Gastrocnemius medialis (tissue), 4 donors: ENCODE measurements around the gene LSS. TPM values are rescaled to one million over a fixed set of nuclear protein-coding genes. Genes with fewer than 3 reads are reported as not detected.

Experiments used
- ATAC-seq, 2 donors: fragments of 150-250 bp; one replicate each; pipeline ENCODE4 v1.9.1; 2016
- DNase-seq, 2 donors: peaks; one replicate each; pipeline ENCODE4 v3.0.0-alpha.2; 2019
- H3K27ac ChIP-seq, 4 donors: fragments of 200-600 bp; sonication (generic); 1 replicate in 1 of 4; 2 replicates in 3 of 4; pipeline ENCODE4 v1.5.1; 2016 to 2018; ENCODE audit warnings: mild to moderate bottlenecking in 2 of 4, moderate library complexity in 1 of 4
- H3K27me3 ChIP-seq, 3 donors: fragments of 200-600 bp; sonication (generic) in 2 of 3; 1 replicate in 1 of 3; 2 replicates in 2 of 3; pipeline versions ENCODE4 v1.5.1 to v1.6.0; 2016 to 2019; ENCODE audit warnings: mild to moderate bottlenecking in 1 of 3, moderate library complexity in 1 of 3
- H3K36me3 ChIP-seq, 2 donors: fragments of 200-600 bp; sonication (generic) in 1 of 2; one replicate each; pipeline ENCODE4 v1.5.1; 2017 to 2018
- H3K4me1 ChIP-seq, 2 donors: fragments of 200-600 bp; sonication (generic) in 1 of 2; one replicate each; pipeline ENCODE4 v1.5.1; 2016 to 2017; ENCODE audit warnings: mild to moderate bottlenecking in 2 of 2
- H3K4me3 ChIP-seq, 4 donors: fragments of 200-600 bp; sonication (generic) in 3 of 4; 1 replicate in 1 of 4; 2 replicates in 3 of 4; pipeline ENCODE4 v1.5.1; 2016 to 2019; ENCODE audit warnings: mild to moderate bottlenecking in 2 of 4
- H3K9me3 ChIP-seq, 3 donors: fragments of 200-600 bp; sonication (generic) in 2 of 3; 1 replicate in 1 of 3; 2 replicates in 2 of 3; pipeline ENCODE4 v1.5.1; 2016 to 2019
- POLR2A ChIP-seq, 2 donors: fragments of 450-650 bp; IDR thresholded peaks; one replicate each; pipeline ENCODE4 v1.6.1; 2017; ENCODE audit warnings: antibody characterized with exemption in 2 of 2, mild to moderate bottlenecking in 2 of 2, moderate library complexity in 2 of 2
- in situ Hi-C, 4 donors: fragments of 200-750 bp; cut with MboI; loops; one replicate each; pipeline versions ENCODE4 v1.15.0 to v1.8.0; 2017; ENCODE audit warnings: low sequenced_read_pairs in 4 of 4
- intact Hi-C: fragments of 100-400 bp; cut with DNase I; formaldehyde crosslinking; loops from one replicate; pipeline ENCODE4 v1.15.1; 2023; ENCODE audit warnings: low total_unique reads
- total RNA-seq, 4 donors: library from RNA; depleted of rRNA; stranded (reverse); fragments of >200 nt; gene quantifications; one replicate each; pipeline versions ENCODE4 v1.1.0 to v1.2.3, GENCODE V29; 2016
- TF ChIP-seq, protein P1 (sequence below), 5 experiments: fragments of 450-650 bp in 3 of 5; fragments of 200-600 bp in 2 of 5; sonication (generic) in 2 of 5; IDR thresholded peaks in 4 of 5; conservative IDR thresholded peaks in 1 of 5; 1 replicate in 4 of 5; 2 replicates in 1 of 5; pipeline ENCODE4 v1.5.1; 2016 to 2019; ENCODE audit warnings: antibody characterized with exemption in 5 of 5, mild to moderate bottlenecking in 3 of 5, moderate library complexity in 3 of 5

LSS gene
- total RNA-seq, 4 donors from 2014 or later: 26.4 to 47.2 (median 32.7) TPM

DNA sequence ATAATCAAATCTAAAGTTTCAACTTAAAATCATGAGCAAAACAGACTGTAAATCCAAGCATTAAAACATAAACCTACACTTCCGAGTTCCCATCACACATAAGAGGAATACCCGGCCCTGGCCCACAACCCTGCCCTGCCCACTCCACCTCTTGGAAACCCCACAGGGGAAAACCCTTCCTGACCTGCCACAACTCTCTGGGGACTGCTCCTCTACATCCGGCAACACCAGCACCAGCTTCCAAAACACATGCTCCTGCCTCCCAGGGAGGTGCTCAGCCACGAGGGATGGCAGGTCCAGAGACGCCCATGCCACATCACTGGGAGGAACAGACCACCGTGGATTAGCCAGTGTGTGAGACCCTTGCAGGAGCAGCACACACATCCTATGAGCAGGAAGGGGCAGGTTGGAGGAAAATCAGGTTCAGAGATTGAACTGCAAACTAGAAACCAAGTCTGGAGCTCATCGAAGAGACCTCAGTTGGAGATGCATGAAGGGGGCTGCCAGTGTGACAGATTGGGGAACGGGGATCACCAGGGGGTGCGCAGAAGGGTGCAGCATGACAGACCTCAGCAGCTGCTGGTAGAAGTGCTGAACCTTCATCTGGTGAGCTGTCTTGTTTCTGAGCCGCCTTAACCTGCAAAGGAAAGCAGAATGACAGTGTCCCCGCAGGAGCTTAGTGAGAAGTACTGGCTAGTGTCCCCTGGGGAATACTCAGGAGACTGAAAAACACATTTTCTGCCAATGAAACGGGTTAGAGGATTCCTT, 25.8 kb upstream of the LSS start:
- no peak for DNase-seq
- H3K4me1 ChIP-seq: peaks cover 9 to 17% of the 10 kb centered on the region in 2 donors
- TF ChIP-seq, protein P1, sequence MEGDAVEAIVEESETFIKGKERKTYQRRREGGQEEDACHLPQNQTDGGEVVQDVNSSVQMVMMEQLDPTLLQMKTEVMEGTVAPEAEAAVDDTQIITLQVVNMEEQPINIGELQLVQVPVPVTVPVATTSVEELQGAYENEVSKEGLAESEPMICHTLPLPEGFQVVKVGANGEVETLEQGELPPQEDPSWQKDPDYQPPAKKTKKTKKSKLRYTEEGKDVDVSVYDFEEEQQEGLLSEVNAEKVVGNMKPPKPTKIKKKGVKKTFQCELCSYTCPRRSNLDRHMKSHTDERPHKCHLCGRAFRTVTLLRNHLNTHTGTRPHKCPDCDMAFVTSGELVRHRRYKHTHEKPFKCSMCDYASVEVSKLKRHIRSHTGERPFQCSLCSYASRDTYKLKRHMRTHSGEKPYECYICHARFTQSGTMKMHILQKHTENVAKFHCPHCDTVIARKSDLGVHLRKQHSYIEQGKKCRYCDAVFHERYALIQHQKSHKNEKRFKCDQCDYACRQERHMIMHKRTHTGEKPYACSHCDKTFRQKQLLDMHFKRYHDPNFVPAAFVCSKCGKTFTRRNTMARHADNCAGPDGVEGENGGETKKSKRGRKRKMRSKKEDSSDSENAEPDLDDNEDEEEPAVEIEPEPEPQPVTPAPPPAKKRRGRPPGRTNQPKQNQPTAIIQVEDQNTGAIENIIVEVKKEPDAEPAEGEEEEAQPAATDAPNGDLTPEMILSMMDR (IDR thresholded peaks at IDR 0.05 in 4 of 5, conservative IDR thresholded peaks at IDR 0.05 in 1 of 5): no peak
- no peak for TF ChIP-seq POLR2A (IDR thresholded peaks at IDR 0.05)
- intact Hi-C loops: no loop called here
- no peaks in the 10 kb centered on the region for H3K27me3 ChIP-seq
- H3K36me3 ChIP-seq: peaks cover 2 to 95% of the 10 kb centered on the region in 2 donors
- H3K9me3 ChIP-seq: no peaks in the 10 kb centered on the region
- in situ Hi-C loops: no loop called here
- no peak for ATAC-seq
- H3K4me3 ChIP-seq: no peak overlapping the region
- no peak overlapping the region for H3K27ac ChIP-seq

DNA sequence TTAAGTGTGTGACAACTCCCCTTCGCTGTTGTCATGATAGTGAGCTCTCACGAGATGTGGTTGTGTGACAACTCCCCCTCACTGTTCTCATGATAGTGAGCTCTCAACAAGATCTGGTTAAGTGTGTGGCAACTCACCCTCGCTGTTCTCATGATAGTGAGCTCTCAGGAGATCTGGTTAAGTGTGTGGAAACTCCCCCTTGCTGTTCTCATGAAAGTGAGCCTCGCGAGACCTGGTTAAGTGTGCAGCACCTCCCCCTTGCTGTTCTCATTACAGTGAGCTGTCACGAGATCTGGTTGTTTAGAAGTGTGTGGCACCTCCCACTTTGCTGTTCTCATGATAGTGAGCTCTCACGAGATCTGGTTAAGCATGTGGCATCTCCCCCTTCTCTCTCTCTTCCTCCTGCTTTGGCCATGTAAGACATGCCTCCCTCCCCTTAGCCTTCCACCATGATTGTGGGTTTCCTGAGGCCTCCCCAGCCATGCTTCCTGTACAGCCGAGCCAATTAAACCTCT, 25.1 kb upstream of the LSS start:
- ATAC-seq: no peak
- intact Hi-C loops: no loop called here

DNA sequence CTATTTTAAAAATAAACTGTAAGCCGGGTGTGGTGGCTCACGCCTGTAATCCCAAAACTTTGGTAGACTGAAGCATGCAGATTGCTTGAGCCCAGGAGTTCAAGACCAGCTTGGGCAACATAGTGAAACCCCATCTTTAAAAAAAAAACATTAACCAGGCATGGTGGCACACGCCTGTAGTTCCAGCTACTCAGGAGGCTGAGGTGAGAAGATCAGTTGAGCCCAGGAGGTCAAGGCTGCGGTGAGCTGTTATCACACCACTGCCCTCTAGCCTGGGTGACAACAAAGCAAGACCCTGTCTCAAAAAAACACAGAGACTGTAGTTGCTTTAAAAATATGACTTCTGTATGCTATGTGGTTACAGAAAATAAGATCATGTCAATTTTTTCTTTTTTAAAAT, 24.3 kb upstream of the LSS start:
- ATAC-seq (no peak), DNase-seq (no peak)

More for the DNA sequence above, 25.1 kb upstream of the LSS start:
- TF ChIP-seq, protein P1 (IDR thresholded peaks at IDR 0.05 in 4 of 5, conservative IDR thresholded peaks at IDR 0.05 in 1 of 5): no peak
- TF ChIP-seq POLR2A (IDR thresholded peaks at IDR 0.05): no peak
- H3K27ac ChIP-seq: peak overlapping the region in 2 of 4 donors; percentile 76 to 83
- H3K27me3 ChIP-seq: no peaks in the 10 kb centered on the region
- H3K4me1 ChIP-seq: peaks cover 9 to 17% of the 10 kb centered on the region in 2 donors
- peaks cover 0 to 95% of the 10 kb centered on the region in 2 donors for H3K36me3 ChIP-seq
- no peak for DNase-seq
- H3K9me3 ChIP-seq: no peaks in the 10 kb centered on the region
- no peak overlapping the region for H3K4me3 ChIP-seq
- in situ Hi-C loops: no loop called here

DNA sequence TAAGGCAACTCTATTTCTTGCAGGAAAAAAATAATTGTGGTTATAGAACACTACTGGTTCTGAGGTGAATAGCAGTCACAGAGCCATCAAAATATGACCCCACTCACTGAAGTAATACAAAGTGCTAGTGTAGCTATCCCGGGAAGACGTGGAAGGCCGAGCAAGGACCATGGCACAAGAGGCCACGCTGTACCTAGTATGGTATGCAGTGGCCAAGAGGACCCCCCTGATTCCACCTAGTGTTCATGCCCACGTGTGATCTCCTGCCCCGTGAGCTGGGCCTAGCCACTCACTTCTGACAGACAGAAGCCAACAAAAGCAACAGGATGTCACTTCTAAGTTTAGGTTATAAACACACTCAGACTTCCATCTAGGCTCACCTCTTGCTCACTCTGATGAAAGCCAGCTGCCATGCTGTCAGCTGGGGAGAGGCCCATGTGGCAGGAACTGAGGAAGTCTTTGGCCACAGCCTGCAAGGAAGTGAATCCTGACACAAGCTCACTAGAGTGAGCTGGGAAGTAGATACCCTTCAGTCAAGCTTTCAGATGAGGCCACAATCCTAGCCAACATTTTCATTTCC, 21.7 kb upstream of the LSS start:
- Histone ChIP-seq H3K27me3 (no peaks in the 10 kb centered on the region), H3K9me3 (no peaks in the 10 kb centered on the region), H3K36me3 (peaks cover 0 to 95% of the 10 kb centered on the region in 2 donors), H3K4me3 (no peak overlapping the region), H3K27ac (peak overlapping the region; percentile 64 to 83 (median 70)), H3K4me1 (peaks cover 9 to 17% of the 10 kb centered on the region in 2 donors)
- no peak for TF ChIP-seq POLR2A (IDR thresholded peaks at IDR 0.05)
- TF ChIP-seq, protein P1 (IDR thresholded peaks at IDR 0.05 in 4 of 5, conservative IDR thresholded peaks at IDR 0.05 in 1 of 5): no peak
- ATAC-seq (peak; percentile 51 to 70), DNase-seq (peak in 1 of 2 donors; percentile 65)
- in situ Hi-C loops (no loop called here), intact Hi-C loops (loop anchor here (2.0 kb wide), 1 partner anchor 17 kb away; no protein-coding TSS in a partner anchor)

More for the DNA sequence above, 24.3 kb upstream of the LSS start:
- no peaks in the 10 kb centered on the region for H3K27me3 ChIP-seq
- intact Hi-C loops: no loop called here
- no peak overlapping the region for H3K4me3 ChIP-seq
- in situ Hi-C loops: no loop called here
- peaks cover 0 to 93% of the 10 kb centered on the region in 2 donors for H3K36me3 ChIP-seq
- no peaks in the 10 kb centered on the region for H3K9me3 ChIP-seq
- TF ChIP-seq, protein P1 (IDR thresholded peaks at IDR 0.05 in 4 of 5, conservative IDR thresholded peaks at IDR 0.05 in 1 of 5): no peak
- TF ChIP-seq POLR2A (IDR thresholded peaks at IDR 0.05): no peak
- peak overlapping the region; percentile 64 to 83 (median 75) for H3K27ac ChIP-seq
- peaks cover 9 to 17% of the 10 kb centered on the region in 2 donors for H3K4me1 ChIP-seq
